PC-3 (cell line): ENCODE data around the gene H2AZ2. TPM values are rescaled to one million over a fixed set of nuclear protein-coding genes. Genes with fewer than 3 reads are reported as not detected.
A peak's percentile ranks its signal among the peaks of the same experiment; 100 is the strongest.

ENCODE experiments used
- ATAC-seq: fragments of 200-7000 bp; cut with Tn5 transposase; 2 replicates; pipeline ENCODE4 v1.9.1; 2020; ENCODE audit warnings: mild to moderate bottlenecking, moderate library complexity
- BruUV-seq: library from RNA; stranded (reverse); fragments of 400-500 nt; replicated peaks from 2 replicates; lab custom pipeline; 2021; lab: Mats Ljungman, UMichigan
- CTCF ChIA-PET: fragments of 300-600 bp; sonication (Branson Sonifier 250); formaldehyde crosslinking; loops from one replicate; lab custom pipeline; 2022; ENCODE audit warnings: antibody characterized with exemption; lab: Charles Lee
- POLR2A ChIA-PET: fragments of 300-600 bp; sonication (Branson Sonifier 250); formaldehyde crosslinking; loops from one replicate; lab custom pipeline; 2022; ENCODE audit warnings: antibody characterized with exemption; ENCODE audit not compliant: unreplicated experiment; lab: Charles Lee
- DNase-seq: peaks from one replicate; pipeline ENCODE4 v3.0.0-alpha.2; 2015
- H2AFZ ChIP-seq: fragments of 300-600 bp; sonication (generic); 2 replicates; pipeline ENCODE4 v1.6.0; 2016; ENCODE audit warnings: antibody characterized with exemption, low read length
- H3F3A ChIP-seq: fragments of 300-600 bp; sonication (generic); one replicate; pipeline ENCODE4 v1.6.0; 2017; ENCODE audit warnings: antibody characterized with exemption, low read length, control low read depth, mild to moderate bottlenecking; ENCODE audit not compliant: unreplicated experiment
- H3K27ac ChIP-seq: fragments of 300-600 bp; sonication (generic); 2 replicates; pipeline ENCODE4 v1.5.1; 2016; ENCODE audit warnings: mild to moderate bottlenecking, low read length
- H3K27me3 ChIP-seq: fragments of 300-600 bp; sonication (generic); 2 replicates; pipeline ENCODE4 v1.6.1; 2016; ENCODE audit warnings: low read length, mixed read lengths
- H3K36me3 ChIP-seq: fragments of 300-600 bp; sonication (generic); 2 replicates; pipeline ENCODE4 v1.6.1; 2016; ENCODE audit warnings: low read depth, mixed run types, low read length, mixed read lengths
- H3K4me1 ChIP-seq: fragments of 300-600 bp; sonication (generic); 2 replicates; pipeline ENCODE4 v1.5.1; 2016; ENCODE audit warnings: low read length; ENCODE audit not compliant: insufficient read depth
- H3K4me2 ChIP-seq: fragments of 300-600 bp; sonication (generic); 2 replicates; pipeline ENCODE4 v1.6.0; 2016; ENCODE audit warnings: low read length
- H3K4me3 ChIP-seq: fragments of 300-600 bp; sonication (generic); 2 replicates; pipeline ENCODE4 v1.5.1; 2016; ENCODE audit warnings: mild to moderate bottlenecking, low read length, mixed read lengths
- H3K79me2 ChIP-seq: fragments of 300-600 bp; sonication (generic); 2 replicates; pipeline ENCODE4 v1.6.1; 2017; ENCODE audit warnings: low read length, mixed read lengths
- H3K9ac ChIP-seq: fragments of 300-600 bp; sonication (generic); 2 replicates; pipeline ENCODE4 v1.6.0; 2016; ENCODE audit warnings: mild to moderate bottlenecking, low read length
- H3K9me2 ChIP-seq: fragments of 300-600 bp; sonication (generic); replicated peaks from 2 replicates; pipeline ENCODE4 v1.6.1; 2016; ENCODE audit warnings: mixed run types, low read length, mixed read lengths
- H3K9me3 ChIP-seq: fragments of 300-600 bp; sonication (generic); 2 replicates; pipeline ENCODE4 v1.6.1; 2016; ENCODE audit warnings: low read length, mixed read lengths
- H4K20me1 ChIP-seq: fragments of 300-600 bp; sonication (generic); 2 replicates; pipeline ENCODE4 v1.6.1; 2016; ENCODE audit warnings: low read length, mixed read lengths
- CTCF ChIP-seq: fragments of 300-600 bp; sonication (generic); conservative IDR thresholded peaks from 2 replicates; pipeline ENCODE4 v1.5.1; 2017; ENCODE audit warnings: antibody characterized with exemption, low read depth, mild to moderate bottlenecking, low read length
- EZH2 ChIP-seq: fragments of 300-600 bp; sonication (generic); IDR thresholded peaks from one replicate; pipeline ENCODE4 v1.6.1; 2017; ENCODE audit warnings: antibody characterized with exemption, mild to moderate bottlenecking, low read length; ENCODE audit not compliant: unreplicated experiment
- EZH2phosphoT487 ChIP-seq: fragments of 300-600 bp; sonication (generic); IDR thresholded peaks from 2 replicates; pipeline ENCODE4 v1.6.1; 2018; ENCODE audit warnings: mild to moderate bottlenecking, antibody characterized with exemption, low read length, borderline replicate concordance
- intact Hi-C: fragments of 100-400 bp; cut with micrococcal nuclease; formaldehyde crosslinking; loops from 2 replicates; pipeline ENCODE4 v1.9.0; 2023
- total RNA-seq: library from RNA; depleted of rRNA; stranded (reverse); fragments of >200 nt; gene quantifications from 2 replicates; pipeline ENCODE4 v1.2.3, GENCODE V29; 2014

Gene H2AZ2
- total RNA-seq, 1 experiment from 2014 or later = 376 TPM

DNA sequence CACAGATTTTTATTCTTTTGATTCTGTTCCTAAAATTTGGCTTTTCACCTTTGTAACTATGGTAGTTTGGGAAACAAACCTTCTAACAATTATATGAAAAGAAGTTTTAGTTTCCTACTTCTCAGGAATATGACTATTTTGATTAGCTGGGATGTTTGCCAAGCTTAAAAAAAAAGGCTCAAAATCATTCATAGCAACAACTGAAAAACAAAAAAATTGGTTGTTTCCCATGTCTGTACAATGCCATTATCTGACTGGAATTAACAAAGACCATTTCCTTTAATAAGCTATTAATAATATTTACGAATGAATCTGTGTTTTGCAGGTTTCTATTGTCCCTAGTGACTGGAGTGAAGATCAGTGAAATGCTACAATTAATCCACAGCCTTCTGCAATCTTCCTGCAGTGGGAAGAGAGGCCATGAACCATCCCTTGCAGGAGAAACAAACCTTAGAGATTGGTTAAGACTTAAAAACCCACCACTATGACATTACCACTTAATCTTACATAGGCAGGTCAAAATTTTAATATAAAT is 33.2 kb upstream of the H2AZ2 start:
- H3K27ac ChIP-seq = no peak overlapping the region
- CTCF ChIA-PET = interaction anchor here (0.6 to 1.4 kb wide), 3 partner anchors 23 to 550 kb away, joined by 3 to 4 read pairs (median 3); no protein-coding TSS in a partner anchor
- H3K9me3 ChIP-seq = no peaks in the 10 kb centered on the region
- no peaks in the 10 kb centered on the region for H3F3A ChIP-seq
- intact Hi-C loops = no loop called here
- ATAC-seq (no peak), DNase-seq (no peak)
- POLR2A ChIA-PET = interaction anchor here (0.7 to 0.8 kb wide), 2 partner anchors 14 to 1887 kb away, joined by 3 to 4 read pairs; no protein-coding TSS in a partner anchor
- no peaks in the 10 kb centered on the region for H3K9me2 ChIP-seq
- no peaks in the 10 kb centered on the region for H3K27me3 ChIP-seq
- TF ChIP-seq CTCF (no peak), EZH2phosphoT487 (no peak), EZH2 (no peak)
- H3K4me1 ChIP-seq = peaks cover 49% of the 10 kb centered on the region
- H3K4me2 ChIP-seq = peak overlapping the region; percentile 84
- H2AFZ ChIP-seq = no peak overlapping the region
- H3K36me3 ChIP-seq = peaks cover 4% of the 10 kb centered on the region; the same call in 1 of the 2 replicates
- BruUV-seq = no TSS peak
- H3K79me2 ChIP-seq = peaks cover 76% of the 10 kb centered on the region
- H4K20me1 ChIP-seq = peaks cover 50% of the 10 kb centered on the region
- H3K9ac ChIP-seq = peak overlapping the region; percentile 94; the same call in 1 of the 2 replicates
- H3K4me3 ChIP-seq = peak overlapping the region; percentile 76

DNA sequence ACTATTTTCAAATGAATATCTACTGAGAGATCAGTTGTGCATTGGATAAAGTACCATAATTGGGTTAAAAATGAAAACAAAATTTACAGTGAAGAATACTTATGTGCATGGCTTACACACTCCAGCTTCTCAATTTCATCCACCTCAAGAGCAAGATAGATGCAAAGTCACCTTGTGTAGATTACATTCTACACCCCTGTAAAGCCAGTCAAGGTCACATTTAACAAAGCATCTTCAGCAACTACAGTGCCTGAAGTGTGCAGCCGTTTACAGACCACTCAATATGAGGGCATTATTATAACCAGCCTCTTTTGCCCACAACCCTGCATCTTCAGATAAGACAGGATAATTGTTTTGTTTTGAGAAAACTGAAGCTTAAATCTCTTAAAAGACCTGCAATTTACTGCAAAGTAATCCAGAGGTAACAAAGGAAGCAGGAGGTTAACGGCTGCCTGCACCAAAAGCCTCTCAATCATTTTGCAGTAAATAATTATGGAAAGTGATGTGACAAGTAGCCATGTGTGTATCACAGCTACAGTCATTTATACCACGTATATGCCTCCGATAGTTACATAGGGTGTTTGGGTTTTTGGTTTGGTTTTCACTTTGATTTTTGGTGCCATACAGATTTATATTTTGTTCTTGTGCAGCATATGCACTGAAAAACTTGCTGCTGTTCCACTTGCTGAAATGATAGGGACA is 32.6 kb upstream of the H2AZ2 start:
- H3K4me3 ChIP-seq = peak overlapping the region; percentile 76
- H3K36me3 ChIP-seq = peaks cover 4% of the 10 kb centered on the region; the same call in 1 of the 2 replicates
- H3K27me3 ChIP-seq = no peaks in the 10 kb centered on the region
- intact Hi-C loops = no loop called here
- H3K9ac ChIP-seq = no peak overlapping the region
- DNase-seq (no peak), ATAC-seq (no peak)
- no peak overlapping the region for H2AFZ ChIP-seq
- ChIA-PET POLR2A (no interaction called here), CTCF (interaction anchor here (0.6 to 1.4 kb wide), 2 partner anchors 23 to 551 kb away, joined by 3 to 4 read pairs; no protein-coding TSS in a partner anchor)
- H3K4me1 ChIP-seq = peaks cover 46% of the 10 kb centered on the region
- TF ChIP-seq CTCF = no peak
- H3K9me2 ChIP-seq = no peaks in the 10 kb centered on the region
- no peak overlapping the region for H3K27ac ChIP-seq
- no peaks in the 10 kb centered on the region for H3K9me3 ChIP-seq
- H3K4me2 ChIP-seq = peak overlapping the region; percentile 84
- peaks cover 74% of the 10 kb centered on the region for H3K79me2 ChIP-seq
- no peaks in the 10 kb centered on the region for H3F3A ChIP-seq
- no TSS peak for BruUV-seq
- peaks cover 50% of the 10 kb centered on the region for H4K20me1 ChIP-seq
